22Rv1 (cell line): ENCODE measurements around the gene SHQ1.

Experiments
- CTCF ChIP-seq: fragments of 450-650 bp; IDR thresholded peaks from 2 replicates; pipeline ENCODE4 v1.5.1; 2017; ENCODE audit warnings: mild to moderate bottlenecking
- ZFX ChIP-seq: fragments of 450-650 bp; IDR thresholded peaks from 2 replicates; pipeline ENCODE4 v1.6.1; 2017; ENCODE audit warnings: antibody characterized with exemption, borderline replicate concordance

- TF ChIP-seq CTCF (no peak), ZFX (no peak)
These were observed 46.8 kb upstream of the SHQ1 start for GRCh38 chr3:72894976-72895552.
